Ovary (tissue), 9 donors: ENCODE data around the gene SYT15. TPM values are rescaled to one million over a fixed set of nuclear protein-coding genes. Genes with fewer than 3 reads are reported as not detected.

ENCODE experiments used
- DNase-seq, 5 donors: peaks; one replicate each; pipeline ENCODE4 v3.0.0-alpha.2; 2019 to 2020
- H3K27ac ChIP-seq, 2 donors: fragments of 200-600 bp; one replicate each; pipeline versions ENCODE4 v1.5.1 to v1.8.0; 2019 to 2022
- H3K27me3 ChIP-seq: fragments of 200-600 bp; one replicate; pipeline ENCODE4 v1.8.0; 2022
- H3K36me3 ChIP-seq: fragments of 200-600 bp; sonication (generic); one replicate; pipeline ENCODE4 v1.5.1; 2019
- H3K4me1 ChIP-seq: one replicate; pipeline ENCODE4 v1.8.1; 2013; ENCODE audit warnings: mild to moderate bottlenecking, moderate library complexity; ENCODE audit not compliant: insufficient read depth
- H3K4me3 ChIP-seq: fragments of 200-600 bp; sonication (generic); one replicate; pipeline ENCODE4 v1.5.1; 2017
- H3K9me3 ChIP-seq, 2 donors: fragments of 200-600 bp in 1 of 2; sonication (generic) in 1 of 2; one replicate each; pipeline versions ENCODE4 v1.5.1 to v1.8.1; 2013 to 2019; ENCODE audit warnings: mild to moderate bottlenecking in 1 of 2, moderate library complexity in 1 of 2
- CTCF ChIP-seq, 3 donors: fragments of 450-650 bp in 2 of 3; fragments of 200-600 bp in 1 of 3; IDR thresholded peaks; one replicate each; pipeline versions ENCODE4 v1.5.1 to v1.8.0; 2016 to 2022; ENCODE audit warnings: antibody characterized with exemption in 3 of 3, mild to moderate bottlenecking in 1 of 3
- EP300 ChIP-seq: sonication (generic); formaldehyde crosslinking; IDR thresholded peaks from one replicate; pipeline ENCODE4 v1.6.1; 2017; ENCODE audit warnings: antibody characterized with exemption
- POLR2A ChIP-seq: fragments of 450-650 bp; IDR thresholded peaks from one replicate; pipeline ENCODE4 v1.6.1; 2017; ENCODE audit warnings: antibody characterized with exemption, mild to moderate bottlenecking, moderate library complexity
- WGBS, 3 donors: extraction: QIAGEN DNeasy Blood & Tissue Kit in 1 of 3; methylation state at CpG; one replicate each; pipeline versions ENCODE4 v1.1.5 to v1.1.7; 2013 to 2017; 5-methylcytosine and 5-hydroxymethylcytosine counted together
- intact Hi-C, 4 donors: fragments of 100-400 bp; cut with DNase I; formaldehyde crosslinking; loops; one replicate each; pipeline versions ENCODE4 v1.11.0 to v1.15.1; 2022 to 2023
- polyA plus RNA-seq, 2 donors: library from polyadenylated mRNA; stranded (reverse); fragments of 200-250 nt in 1 of 2; fragments of 350-450 nt in 1 of 2; fragmentation: Illumina TruSeq in 1 of 2; extraction: RNeasy Lipid Tissue Mini Kit (QIAGEN cat#74804) in 1 of 2; gene quantifications; one replicate each; pipeline ENCODE4 v1.2.3, GENCODE V29; 2013 to 2014
- total RNA-seq, 7 donors: library from RNA; depleted of rRNA in 2 of 7; stranded (reverse); fragments of >200 nt in 2 of 7; fragmentation: NEBNext Ultra II Directional in 3 of 7; extraction: Animal tissue kit (Norgen Biotek cat#: 25700) in 3 of 7; gene quantifications; one replicate each; pipeline versions ENCODE4 v1.1.0 to v1.2.4, GENCODE V29; 2016 to 2023
- donor health status: DM: no; HTN: no; CAD: no; lungs with moderate emphysema.
- donor health status: DM: no; HTN: no; CAD: no.
- donor health status: Bipolar disorder and iron deficiency.
- donor health status: DM: yes; HTN: yes; CAD: no.
- donor health status: DM: no; HTN: no; CAD: no.
- donor health status: DM: yes; HTN: yes; CAD: no.

SYT15 gene
- total and polyA plus RNA-seq, 9 donors: 0.24 to 5.3 (median 3.2) TPM

- WGBS, 3 donors: 89 to 93% (median 91%) methylated on average over 7 of the region's 7 CpGs
- intact Hi-C loops: no loop called here
Measured at GRCh38 chr10:46542567-46543465, 36.1 kb upstream of the SYT15 start.

GRCh38 chr10:46543466-46544377 is 35.2 kb upstream of the SYT15 start:
- H3K4me3 ChIP-seq: no peak overlapping the region
- 91% methylated on average over 14 of the region's 14 CpGs for WGBS, 3 donors
- TF ChIP-seq POLR2A (no peak), EP300 (no peak), CTCF (IDR thresholded peaks at IDR 0.05) (no peak)
- peak in 3 of 5 donors; percentile 11 to 25 (median 12) for DNase-seq
- intact Hi-C loops: no loop called here
- H3K36me3 ChIP-seq: no peaks in the 10 kb centered on the region
- no peaks in the 10 kb centered on the region for H3K27me3 ChIP-seq
- no peaks in the 10 kb centered on the region for H3K9me3 ChIP-seq
- H3K4me1 ChIP-seq: peaks cover 10% of the 10 kb centered on the region
- no peak overlapping the region for H3K27ac ChIP-seq

More at GRCh38 chr10:46542567-46543465, 36.1 kb upstream of the SYT15 start:
- H3K4me1 ChIP-seq: peaks cover 10% of the 10 kb centered on the region
- no peaks in the 10 kb centered on the region for H3K36me3 ChIP-seq
- no peaks in the 10 kb centered on the region for H3K9me3 ChIP-seq
- H3K4me3 ChIP-seq: no peak overlapping the region
- H3K27me3 ChIP-seq: no peaks in the 10 kb centered on the region
- no peak for TF ChIP-seq POLR2A
- no peak for TF ChIP-seq CTCF (IDR thresholded peaks at IDR 0.05)
- TF ChIP-seq EP300: no peak
- peak in 4 of 5 donors; percentile 6 to 31 (median 11) for DNase-seq
- H3K27ac ChIP-seq: no peak overlapping the region

GRCh38 chr10:46544989-46545791 is 33.7 kb upstream of the SYT15 start:
- TF ChIP-seq POLR2A (no peak), CTCF (IDR thresholded peaks at IDR 0.05) (no peak), EP300 (no peak)
- Histone ChIP-seq H3K36me3 (no peaks in the 10 kb centered on the region), H3K4me1 (peaks cover 5% of the 10 kb centered on the region), H3K27ac (no peak overlapping the region), H3K4me3 (no peak overlapping the region), H3K27me3 (no peaks in the 10 kb centered on the region), H3K9me3 (no peaks in the 10 kb centered on the region)
- peak; percentile 6 to 22 (median 13) for DNase-seq
- intact Hi-C loops: no loop called here
- WGBS, 3 donors: 76 to 81% (median 77%) methylated on average over 3 of the region's 3 CpGs
